GM19395 (cell line): Measurements from ENCODE around the gene ACKR2.

Source experiments
- ATAC-seq: cut with Tn5 transposase; IDR thresholded peaks from one replicate; pipeline ENCODE4 v1.9.1; 2021; ENCODE audit warnings: mild to moderate bottlenecking, moderate library complexity; ENCODE audit not compliant: unreplicated experiment

ACKR2 gene

GRCh38 chr3:42809202-42809601 lies at the start of gene ACKR2:
ACKR2 (plus strand) TSS chr3:42809445; CDS start chr3:42864503, 55,058 bp downstream.
- ATAC-seq = no peak

GRCh38 chr3:42762046-42762724 lies 47.1 kb upstream of the ACKR2 start:
- no peak for ATAC-seq

- ATAC-seq = peak; percentile 47
Observed at GRCh38 chr3:42763021-42763420, 46.2 kb upstream of the ACKR2 start.

- no peak for ATAC-seq
Observed at GRCh38 chr3:42764115-42764514, 45.1 kb upstream of the ACKR2 start.

- ATAC-seq = no peak
Observed at GRCh38 chr3:42764561-42765295, 44.5 kb upstream of the ACKR2 start.

- ATAC-seq = no peak
Observed at GRCh38 chr3:42769477-42770131, 39.6 kb upstream of the ACKR2 start.

- ATAC-seq = no peak
Observed at GRCh38 chr3:42771271-42771670, 38.0 kb upstream of the ACKR2 start.

GRCh38 chr3:42772670-42773408 lies 36.4 kb upstream of the ACKR2 start, which contains the start of gene CCDC13:
CCDC13 (minus strand) TSS chr3:42773253; CDS start chr3:42758345, 14,908 bp downstream.
- ATAC-seq = peak; percentile 97

- peak; percentile 30 for ATAC-seq
Observed at GRCh38 chr3:42773409-42773751, 35.9 kb upstream of the ACKR2 start.

GRCh38 chr3:42778644-42779043 lies 30.6 kb upstream of the ACKR2 start:
- no peak for ATAC-seq

GRCh38 chr3:42780398-42780797 lies 28.8 kb upstream of the ACKR2 start:
- no peak for ATAC-seq

- peak; percentile 79 for ATAC-seq
Observed at GRCh38 chr3:42780892-42781700, 28.1 kb upstream of the ACKR2 start.

GRCh38 chr3:42786212-42786611 lies 23.0 kb upstream of the ACKR2 start:
- ATAC-seq = no peak

GRCh38 chr3:42786631-42787030 lies 22.6 kb upstream of the ACKR2 start:
- no peak for ATAC-seq

GRCh38 chr3:42790714-42791229 lies 18.5 kb upstream of the ACKR2 start:
- no peak for ATAC-seq

- no peak for ATAC-seq
Observed at GRCh38 chr3:42795621-42796181, 13.5 kb upstream of the ACKR2 start.

GRCh38 chr3:42796332-42796885 lies 12.8 kb upstream of the ACKR2 start:
- ATAC-seq = no peak

GRCh38 chr3:42799376-42799775 lies 9.9 kb upstream of the ACKR2 start:
- ATAC-seq = no peak

GRCh38 chr3:42800251-42800650 lies 9.0 kb upstream of the ACKR2 start:
- ATAC-seq = no peak
